ENCODE data around the gene RXFP4. TPM values are rescaled to one million over a fixed set of nuclear protein-coding genes. Genes with fewer than 3 reads are reported as not detected.
A peak's percentile ranks its signal among the peaks of the same experiment; 100 is the strongest.
"Not testable (repeated sequence)": the region's sequence is repeated elsewhere in the genome, so short reads cannot be mapped to it uniquely, and the experiment has no call there.

RXFP4 gene
- total RNA-seq, 1 experiment from 2014 or later, result not detected

DNA sequence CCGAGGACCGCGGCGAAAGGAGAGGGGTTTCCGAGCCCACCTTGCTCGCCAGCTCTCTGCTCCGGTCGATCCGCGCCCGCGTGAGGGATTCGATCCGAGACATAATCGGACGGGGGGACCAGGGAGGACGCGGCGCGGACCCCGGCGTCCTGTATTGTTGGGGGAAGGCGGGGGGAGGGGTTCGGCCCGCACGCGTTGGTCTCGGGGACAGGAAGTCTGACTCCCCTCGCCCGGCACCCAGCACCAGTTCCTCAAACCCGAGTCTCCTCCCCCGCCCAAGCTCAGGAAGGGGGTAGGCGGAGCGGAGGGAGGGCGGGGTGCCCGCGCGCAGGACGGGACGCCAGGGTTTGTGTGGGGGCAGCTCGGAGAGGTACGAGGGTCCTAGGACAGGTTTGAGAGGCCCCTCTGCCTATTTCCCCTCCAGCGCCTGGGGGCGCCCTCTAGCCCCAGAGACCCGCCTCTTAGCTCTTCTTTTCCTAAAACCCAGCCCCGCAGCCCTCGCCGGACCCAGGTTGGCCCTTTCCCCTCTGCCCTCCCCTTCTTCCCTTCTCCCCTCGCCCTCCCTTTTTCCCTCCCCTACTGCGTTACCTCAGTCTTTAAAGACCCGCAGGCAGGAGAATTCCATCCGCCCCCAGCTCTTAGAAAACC is 37.0 kb downstream of the RXFP4 start, which contains the start of gene ARHGEF2:
Gene ARHGEF2, minus strand, starts transcription at position 223 of the 648 bp plus-strand sequence. Its CDS starts 120 bp downstream, at position 103.
- DNase-seq (ENCODE audit: low spot score), result peak; percentile 80

- no peak for DNase-seq (ENCODE audit: low spot score)
These were observed 37.6 kb downstream of the RXFP4 start for GRCh38 chr1:155978973-155979429.

DNA sequence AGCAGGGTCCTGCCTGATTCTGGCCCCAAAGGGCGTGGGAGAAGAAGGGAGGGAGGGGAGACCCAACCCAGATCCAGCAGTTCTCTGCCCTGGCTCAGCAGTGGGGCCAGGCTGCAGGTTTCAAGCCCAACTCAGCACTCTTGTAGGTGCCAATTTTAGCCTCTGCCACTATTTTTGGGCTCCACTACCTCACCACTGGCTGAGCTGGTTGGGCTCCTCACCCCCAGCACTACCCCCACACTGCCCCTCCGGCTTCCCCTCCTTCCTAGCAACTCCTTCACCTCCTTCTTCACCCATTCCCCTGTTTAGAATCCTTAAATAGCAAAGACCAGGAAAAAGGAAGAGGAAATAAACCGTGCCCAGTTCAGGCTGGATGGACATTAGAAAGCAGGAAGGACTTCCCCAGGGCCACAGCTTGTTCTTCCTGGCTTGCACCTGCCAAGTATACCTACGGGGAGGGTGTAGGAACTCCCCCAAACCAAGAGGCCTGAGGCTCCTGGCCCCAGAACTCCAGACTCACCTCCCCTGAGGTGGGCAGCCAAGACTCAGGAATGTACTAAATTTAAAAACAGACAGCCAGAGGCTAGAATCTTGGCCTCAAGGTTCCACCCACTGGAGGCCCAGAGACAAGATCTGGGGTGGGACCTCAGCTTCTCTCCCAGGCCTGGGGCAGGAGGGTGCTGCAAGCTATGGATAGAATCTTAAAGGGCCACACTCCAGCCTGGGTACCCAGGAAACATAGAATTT is 38.3 kb downstream of the RXFP4 start:
- DNase-seq (ENCODE audit: low spot score), result no peak

GRCh38 chr1:155981266-155982088 is 40.0 kb downstream of the RXFP4 start:
- peak; percentile 49 for DNase-seq (ENCODE audit: low spot score)

- no peak for DNase-seq (ENCODE audit: low spot score)
These were observed 40.7 kb downstream of the RXFP4 start for GRCh38 chr1:155982106-155982505.

GRCh38 chr1:155983191-155984024 is 42.0 kb downstream of the RXFP4 start:
- DNase-seq (ENCODE audit: low spot score), result peak; percentile 96

DNA sequence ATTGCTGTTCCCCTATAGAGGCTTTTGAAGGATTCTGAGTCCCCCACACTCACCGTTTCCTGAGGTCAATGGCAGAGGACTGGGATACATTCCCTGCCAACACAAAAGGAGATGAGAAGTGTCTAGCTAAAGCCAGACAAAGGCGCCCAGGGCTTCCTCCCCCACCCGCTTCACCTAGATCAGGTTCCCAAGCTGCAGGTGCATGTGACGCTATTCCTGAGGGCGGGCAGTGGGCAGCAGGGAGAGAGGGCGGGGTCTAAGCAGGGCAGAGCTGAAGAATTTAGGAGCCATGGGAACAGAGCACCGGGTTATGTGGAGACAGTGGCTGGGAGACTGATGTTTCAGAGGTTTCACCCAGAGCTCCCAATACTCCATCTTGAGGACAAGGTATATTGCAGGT is 42.9 kb downstream of the RXFP4 start:
- no peak for DNase-seq (ENCODE audit: low spot score)

- DNase-seq (ENCODE audit: low spot score), result not testable (repeated sequence)
These were observed 43.6 kb downstream of the RXFP4 start for GRCh38 chr1:155984903-155985645.

- DNase-seq (ENCODE audit: low spot score), result peak; percentile 60
These were observed 48.0 kb downstream of the RXFP4 start for GRCh38 chr1:155989242-155990004.

- DNase-seq (ENCODE audit: low spot score), result no peak
These were observed 48.7 kb downstream of the RXFP4 start for GRCh38 chr1:155990005-155990739.

Other genes starting within 250 kb of the RXFP4 start
- 7.1 and 11.0 TPM in 2 replicates for gene GON4L, start 84.4 kb upstream of the RXFP4 start, total RNA-seq (2014; rRNA removed; shearing (Covaris generic))
- gene SYT11, start 82.1 kb upstream of the RXFP4 start, total RNA-seq (2014; rRNA removed; shearing (Covaris generic)), result 2.9 and 3.4 TPM in 2 replicates
- 45.8 and 46.5 TPM in 2 replicates for gene RIT1, start 30.3 kb upstream of the RXFP4 start, total RNA-seq (2014; rRNA removed; shearing (Covaris generic))
- 14.9 and 22.3 TPM in 2 replicates for gene KHDC4, start 7.2 kb upstream of the RXFP4 start, total RNA-seq (2014; rRNA removed; shearing (Covaris generic))
- gene ARHGEF2, start 36.9 kb downstream of the RXFP4 start, total RNA-seq (2014; rRNA removed; shearing (Covaris generic)), result 57.1 and 64.2 TPM in 2 replicates
- gene SSR2, start 79.3 kb downstream of the RXFP4 start, total RNA-seq (2014; rRNA removed; shearing (Covaris generic)), result 874 and 1,103 TPM in 2 replicates
- 23.0 and 24.4 TPM in 2 replicates for gene UBQLN4, start 112.2 kb downstream of the RXFP4 start, total RNA-seq (2014; rRNA removed; shearing (Covaris generic))
- 66.7 and 84.8 TPM in 2 replicates for gene LAMTOR2, start 113.1 kb downstream of the RXFP4 start, total RNA-seq (2014; rRNA removed; shearing (Covaris generic))
- gene RAB25, start 119.5 kb downstream of the RXFP4 start, total RNA-seq (2014; rRNA removed; shearing (Covaris generic)), result 0.19 TPM in 1 of 2 replicates, not detected in the other
- gene MEX3A, start 140.8 kb downstream of the RXFP4 start, total RNA-seq (2014; rRNA removed; shearing (Covaris generic)), result 2.8 and 4.5 TPM in 2 replicates
- 257 and 363 TPM in 2 replicates for gene LMNA, start 173.1 kb downstream of the RXFP4 start, total RNA-seq (2014; rRNA removed; shearing (Covaris generic))
- 0.15 TPM in 1 of 2 replicates, not detected in the other for gene SEMA4A, start 211.9 kb downstream of the RXFP4 start, total RNA-seq (2014; rRNA removed; shearing (Covaris generic))